H1 (cell line): ENCODE results near the gene FNIP2. TPM values are rescaled to one million over a fixed set of nuclear protein-coding genes. Genes with fewer than 3 reads are reported as not detected.

Experiments used
- CHD1 ChIP-seq: IDR thresholded peaks from 2 replicates; pipeline ENCODE4 v1.6.1; 2012; ENCODE audit warnings: low read depth, low read length, improper control_type of control experiment
- MAFK ChIP-seq: IDR thresholded peaks from 2 replicates; pipeline ENCODE4 v1.6.1; 2012; ENCODE audit warnings: low read depth, mild to moderate bottlenecking, improper control_type of control experiment, low read length
- SP4 ChIP-seq: IDR thresholded peaks from 2 replicates; pipeline ENCODE4 v1.6.1; 2012; ENCODE audit warnings: low read length, inconsistent platforms
- polyA plus RNA-seq, 7 experiments: library from polyadenylated mRNA; depleted of rRNA in 3 of 7; stranded (reverse) in 5 of 7; unstranded in 2 of 7; fragments of >200 nt in 5 of 7; fragments of 200-250 nt in 2 of 7; gene quantifications; 1 replicate in 5 of 7; 2 replicates in 1 of 7; 4 replicates in 1 of 7; pipeline versions ENCODE4 v1.2.1 to v1.2.3, GENCODE V29; 2011 to 2013; ENCODE audit warnings: missing spikeins in 2 of 7, mixed read lengths in 2 of 7
- total RNA-seq: library from RNA; stranded (reverse); fragmentation: NEBNext Ultra II Directional; extraction: Animal tissue kit (Norgen Biotek cat#: 25700); gene quantifications from 2 replicates; pipeline ENCODE4 v1.2.1, GENCODE V29; 2021
- TF ChIP-seq, protein P1 (sequence below), 3 experiments: IDR thresholded peaks; 1 replicate in 2 of 3; 2 replicates in 1 of 3; pipeline versions ENCODE4 v1.5.1 to v1.6.1; 2011; ENCODE audit warnings: low read length in 3 of 3, mild to moderate bottlenecking in 3 of 3, inconsistent platforms in 2 of 3, low read depth in 1 of 3, moderate library complexity in 1 of 3; ENCODE audit not compliant: insufficient read depth in 1 of 3; ENCODE audit errors: control extremely low read depth in 1 of 3

Gene FNIP2
- total and polyA plus RNA-seq, 2 of the 8 experiments (the other 6 are each of a cell fraction or from before 2014, with no cell fraction given) = 4.0 to 13.0 TPM

DNA sequence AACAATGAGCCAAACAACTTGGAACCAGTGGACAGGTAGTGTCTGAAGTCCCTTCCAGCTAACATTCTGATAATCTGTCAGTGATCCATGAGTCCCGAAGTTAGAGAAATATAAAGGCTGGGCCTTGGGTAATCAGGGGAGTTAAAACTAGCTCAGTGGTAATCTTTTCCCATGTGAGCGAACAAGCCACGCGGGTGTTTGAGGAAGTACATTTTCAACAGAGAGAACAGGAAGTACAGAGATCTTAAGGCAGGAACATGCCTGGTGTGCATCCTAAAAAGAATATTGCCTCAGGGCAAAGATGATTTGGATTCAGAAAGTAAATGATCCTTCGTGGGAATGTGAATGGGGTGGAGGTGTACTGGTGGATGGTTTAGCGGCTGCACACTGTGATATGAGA lies 42.9 kb downstream of the FNIP2 start (continued):
- TF ChIP-seq, protein P1, sequence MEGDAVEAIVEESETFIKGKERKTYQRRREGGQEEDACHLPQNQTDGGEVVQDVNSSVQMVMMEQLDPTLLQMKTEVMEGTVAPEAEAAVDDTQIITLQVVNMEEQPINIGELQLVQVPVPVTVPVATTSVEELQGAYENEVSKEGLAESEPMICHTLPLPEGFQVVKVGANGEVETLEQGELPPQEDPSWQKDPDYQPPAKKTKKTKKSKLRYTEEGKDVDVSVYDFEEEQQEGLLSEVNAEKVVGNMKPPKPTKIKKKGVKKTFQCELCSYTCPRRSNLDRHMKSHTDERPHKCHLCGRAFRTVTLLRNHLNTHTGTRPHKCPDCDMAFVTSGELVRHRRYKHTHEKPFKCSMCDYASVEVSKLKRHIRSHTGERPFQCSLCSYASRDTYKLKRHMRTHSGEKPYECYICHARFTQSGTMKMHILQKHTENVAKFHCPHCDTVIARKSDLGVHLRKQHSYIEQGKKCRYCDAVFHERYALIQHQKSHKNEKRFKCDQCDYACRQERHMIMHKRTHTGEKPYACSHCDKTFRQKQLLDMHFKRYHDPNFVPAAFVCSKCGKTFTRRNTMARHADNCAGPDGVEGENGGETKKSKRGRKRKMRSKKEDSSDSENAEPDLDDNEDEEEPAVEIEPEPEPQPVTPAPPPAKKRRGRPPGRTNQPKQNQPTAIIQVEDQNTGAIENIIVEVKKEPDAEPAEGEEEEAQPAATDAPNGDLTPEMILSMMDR (IDR thresholded peaks at IDR 0.05; ENCODE audit: control extremely low read depth in 1 of 3, insufficient read depth in 1 of 3, low read depth in 1 of 3, low read length in 3 of 3) = no peak
- TF ChIP-seq MAFK (no peak), SP4 (no peak), CHD1 (no peak)
